HepG2 (cell line): ENCODE measurements around the gene PLCB1. TPM values are rescaled to one million over a fixed set of nuclear protein-coding genes. Genes with fewer than 3 reads are reported as not detected.

ENCODE experiments used
- ATF7-NPFF ChIP-seq: sonication (generic); formaldehyde crosslinking; IDR thresholded peaks from 2 replicates; pipeline ENCODE4 v1.8.1; 2023; ENCODE audit warnings: mild to moderate bottlenecking, low read depth, missing genetic modification reagents, moderate library complexity
- CHD4 ChIP-seq: fragments of 200-600 bp; sonication (generic); IDR thresholded peaks from 2 replicates; pipeline ENCODE4 v1.7.0; 2017; ENCODE audit warnings: mild to moderate bottlenecking, low read length, borderline replicate concordance
- DMAP1 ChIP-seq: IDR thresholded peaks from 2 replicates; pipeline ENCODE4 v1.6.1; 2016
- GATAD1 ChIP-seq: IDR thresholded peaks from 2 replicates; pipeline ENCODE4 v1.6.1; 2016; ENCODE audit warnings: missing genetic modification reagents, missing compliant biosample characterization
- LRRFIP1 ChIP-seq: sonication (generic); formaldehyde crosslinking; conservative IDR thresholded peaks from 2 replicates; pipeline ENCODE4 v1.4.0; 2020; ENCODE audit warnings: missing genetic modification reagents
- MXD3 ChIP-seq: IDR thresholded peaks from 2 replicates; pipeline ENCODE4 v1.6.1; 2016; ENCODE audit warnings: mild to moderate bottlenecking, missing biosample characterization, missing genetic modification reagents
- MXD4 ChIP-seq: IDR thresholded peaks from 2 replicates; pipeline ENCODE4 v1.6.1; 2016; ENCODE audit warnings: mild to moderate bottlenecking, missing biosample characterization, missing genetic modification reagents
- PITX1 ChIP-seq: sonication (generic); formaldehyde crosslinking; IDR thresholded peaks from 2 replicates; pipeline ENCODE4 v1.5.1; 2020; ENCODE audit warnings: mild to moderate bottlenecking, missing genetic modification reagents
- PPARG ChIP-seq: conservative IDR thresholded peaks from 2 replicates; pipeline ENCODE4 v1.6.1; 2016; ENCODE audit warnings: missing biosample characterization, missing genetic modification reagents
- RAD21 ChIP-seq: fragments of 450-650 bp; formaldehyde crosslinking; IDR thresholded peaks from 2 replicates; pipeline ENCODE4 v1.5.0; 2020; ENCODE audit warnings: mild to moderate bottlenecking
- RAD51 ChIP-seq: fragments of 450-650 bp; IDR thresholded peaks from 2 replicates; pipeline ENCODE4 v1.6.1; 2016; ENCODE audit warnings: borderline replicate concordance
- REXO4 ChIP-seq: sonication (generic); formaldehyde crosslinking; IDR thresholded peaks from 2 replicates; pipeline ENCODE4 v1.8.0; 2022; ENCODE audit warnings: missing genetic modification reagents, mild to moderate bottlenecking, borderline replicate concordance
- RORA ChIP-seq: sonication (generic); formaldehyde crosslinking; IDR thresholded peaks from 2 replicates; pipeline ENCODE4 v1.5.0; 2020; ENCODE audit warnings: mild to moderate bottlenecking, missing genetic modification reagents, moderate library complexity
- SAP130 ChIP-seq: IDR thresholded peaks from 2 replicates; pipeline ENCODE4 v1.6.1; 2016; ENCODE audit warnings: low read depth
- SKIL ChIP-seq: sonication (generic); formaldehyde crosslinking; IDR thresholded peaks from 2 replicates; pipeline ENCODE4 v1.8.0; 2022; ENCODE audit warnings: missing genetic modification reagents, mild to moderate bottlenecking, moderate library complexity, borderline replicate concordance
- SMYD3 ChIP-seq: sonication (generic); formaldehyde crosslinking; IDR thresholded peaks from 2 replicates; pipeline ENCODE4 v1.8.1; 2023; ENCODE audit warnings: mild to moderate bottlenecking, missing genetic modification reagents
- THAP8 ChIP-seq: sonication (generic); formaldehyde crosslinking; IDR thresholded peaks from 2 replicates; pipeline ENCODE4 v1.5.1; 2020; ENCODE audit warnings: missing genetic modification reagents, mild to moderate bottlenecking, borderline replicate concordance
- ZFP90 ChIP-seq: sonication (generic); formaldehyde crosslinking; IDR thresholded peaks from 2 replicates; pipeline ENCODE4 v1.8.0; 2022; ENCODE audit warnings: missing genetic modification reagents, mild to moderate bottlenecking, inconsistent platforms, borderline replicate concordance
- ZIK1 ChIP-seq: sonication (generic); formaldehyde crosslinking; IDR thresholded peaks from 2 replicates; pipeline ENCODE4 v1.5.0; 2020; ENCODE audit warnings: mild to moderate bottlenecking, low read depth, missing genetic modification reagents, borderline replicate concordance
- ZNF12 ChIP-seq: sonication (generic); formaldehyde crosslinking; IDR thresholded peaks from 2 replicates; pipeline ENCODE4 v1.5.0; 2020; ENCODE audit warnings: missing genetic modification reagents
- ZNF143 ChIP-seq: sonication (generic); formaldehyde crosslinking; IDR thresholded peaks from 2 replicates; pipeline ENCODE4 v1.4.0; 2020; ENCODE audit warnings: missing genetic modification reagents
- ZNF264 ChIP-seq: sonication (generic); formaldehyde crosslinking; IDR thresholded peaks from 2 replicates; pipeline ENCODE4 v1.4.0; 2020; ENCODE audit warnings: missing genetic modification reagents
- ZNF652 ChIP-seq: IDR thresholded peaks from 2 replicates; pipeline ENCODE4 v1.6.1; 2016; ENCODE audit warnings: low read depth, borderline replicate concordance
- ZNF713 ChIP-seq: sonication (generic); formaldehyde crosslinking; IDR thresholded peaks from 2 replicates; pipeline ENCODE4 v1.4.0; 2020; ENCODE audit warnings: mild to moderate bottlenecking, missing genetic modification reagents
- polyA plus RNA-seq, 8 experiments: library from polyadenylated mRNA; depleted of rRNA in 3 of 8; stranded (reverse) in 7 of 8; unstranded in 1 of 8; fragments of >200 nt; fragmentation: Illumina TruSeq in 4 of 8; extraction: Trizol in 4 of 8; gene quantifications; 2 replicates each; pipeline versions ENCODE4 v1.2.1 to v1.2.3, GENCODE V29; 2011 to 2016; ENCODE audit warnings: low read depth in 4 of 8, missing spikeins in 1 of 8, mixed read lengths in 1 of 8; ENCODE audit not compliant: insufficient read depth in 1 of 8
- total RNA-seq, 5 experiments: library from RNA; depleted of rRNA; stranded (reverse); fragments of >200 nt; fragmentation: Illumina TruSeq; extraction: Trizol; gene quantifications; 2 replicates each; pipeline ENCODE4 v1.2.3, GENCODE V29; 2016; ENCODE audit warnings: low read depth in 1 of 5

PLCB1 gene
- total and polyA plus RNA-seq, 2 of the 13 experiments (the other 11 are each of a cell fraction or from before 2014, with no cell fraction given): 42.4 to 55.9 TPM

GRCh38 chr20:8132484-8133309, 631 bp downstream of the PLCB1 start (continued):
- TF ChIP-seq SMYD3 (CRISPR knock-in tag) (no peak), REXO4 (CRISPR knock-in tag) (no peak), MXD4 (CRISPR knock-in tag) (no peak), SAP130 (peak; percentile 14; the same call in 1 of the 2 replicates), MXD3 (CRISPR knock-in tag) (no peak; the same call in 1 of the 2 replicates), ZNF264 (CRISPR knock-in tag) (no peak), ZNF12 (0 out of 2 replicates have a peak, but pooled peaks have one; percentile 48), ZIK1 (0 out of 2 replicates have a peak, but pooled peaks have one; percentile 5), ZNF713 (CRISPR knock-in tag) (no peak), PPARG (CRISPR knock-in tag) (no peak), ATF7-NPFF (CRISPR knock-in tag) (peak; percentile 73; the same call in 1 of the 2 replicates), PITX1 (CRISPR knock-in tag) (no peak), DMAP1 (CRISPR knock-in tag) (no peak), RAD21 (CRISPR knock-in tag) (peak; percentile 71), SKIL (no peak), RAD51 (no peak), ZNF652 (CRISPR knock-in tag) (no peak), LRRFIP1 (CRISPR knock-in tag) (no peak), THAP8 (CRISPR knock-in tag) (no peak), CHD4 (no peak), ZNF143 (CRISPR knock-in tag) (peak; percentile 40; the same call in 1 of the 2 replicates), GATAD1 (no peak), RORA (CRISPR knock-in tag) (no peak), ZFP90 (CRISPR knock-in tag) (peak; percentile 68; the same call in 1 of the 2 replicates)
